Mononuclear cell (primary cell): ENCODE measurements around the gene IFI27L1. TPM values are rescaled to one million over a fixed set of nuclear protein-coding genes. Genes with fewer than 3 reads are reported as not detected.

Experiments
- H3K27me3 ChIP-seq: 2 replicates; pipeline ENCODE4 v1.6.0; 2011; ENCODE audit warnings: low read length, control low read depth; ENCODE audit not compliant: insufficient read depth
- H3K4me1 ChIP-seq: 2 replicates; pipeline ENCODE4 v1.5.1; 2011; ENCODE audit warnings: mild to moderate bottlenecking, low read length, control low read depth; ENCODE audit not compliant: insufficient read depth
- H3K4me3 ChIP-seq: 2 replicates; pipeline ENCODE4 v1.5.1; 2011; ENCODE audit warnings: mild to moderate bottlenecking, low read length, moderate library complexity
- H3K9me3 ChIP-seq: 2 replicates; pipeline ENCODE4 v1.5.1; 2011; ENCODE audit warnings: low read depth, mild to moderate bottlenecking, control low read depth, low read length
- total RNA-seq: library from RNA; depleted of rRNA; stranded (reverse); fragments of >200 nt; gene quantifications from one replicate; pipeline ENCODE4 v1.2.3, GENCODE V29; 2012

The IFI27L1 gene
- total RNA-seq, 1 donor: 1.0 TPM

GRCh38 chr14:94044476-94045091, 36.5 kb upstream of the IFI27L1 start:
- Histone ChIP-seq H3K27me3 (no peaks in the 10 kb centered on the region), H3K4me1 (no peaks in the 10 kb centered on the region), H3K4me3 (no peak overlapping the region), H3K9me3 (no peaks in the 10 kb centered on the region)

- Histone ChIP-seq H3K9me3 (no peaks in the 10 kb centered on the region), H3K27me3 (no peaks in the 10 kb centered on the region), H3K4me1 (no peaks in the 10 kb centered on the region), H3K4me3 (no peak overlapping the region)
Observed at GRCh38 chr14:94045101-94045500, 36.0 kb upstream of the IFI27L1 start.

DNA sequence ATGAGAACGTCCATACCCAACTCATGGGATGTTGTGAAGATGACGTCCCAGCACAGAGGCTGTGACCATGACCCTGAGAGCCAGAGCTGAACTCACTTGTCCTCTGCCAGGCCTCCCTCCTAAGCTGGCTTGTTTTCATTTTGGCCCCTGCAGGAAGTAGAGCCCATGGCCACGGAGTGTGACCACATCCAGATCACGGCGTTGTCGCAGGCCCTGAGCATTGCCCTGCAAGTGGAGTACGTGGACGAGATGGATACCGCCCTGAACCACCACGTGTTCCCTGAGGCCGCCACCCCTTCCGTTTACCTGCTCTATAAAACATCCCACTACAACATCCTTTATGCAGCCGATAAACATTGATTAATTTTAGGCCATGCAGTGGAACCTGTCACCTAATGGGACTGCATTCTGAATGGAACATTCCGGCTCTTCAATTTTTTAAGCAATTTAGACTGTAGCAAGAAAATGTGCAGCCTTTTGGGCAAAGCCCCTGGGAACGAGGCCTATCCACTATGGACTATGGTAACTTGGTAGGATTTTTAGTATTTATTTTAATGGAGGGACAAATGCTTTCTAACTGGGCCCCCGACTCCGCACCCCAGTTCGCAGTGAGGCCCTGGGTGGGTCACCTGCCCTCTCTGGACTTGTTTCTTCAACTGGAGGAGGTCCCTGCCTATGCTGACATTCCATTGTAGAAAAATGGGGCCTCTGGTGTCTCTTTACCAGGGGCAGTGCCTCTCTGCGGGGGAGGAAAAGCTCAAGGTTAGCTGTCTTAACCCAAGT, 35.4 kb upstream of the IFI27L1 start:
- no peaks in the 10 kb centered on the region for H3K9me3 ChIP-seq
- H3K27me3 ChIP-seq: no peaks in the 10 kb centered on the region
- no peak overlapping the region for H3K4me3 ChIP-seq
- H3K4me1 ChIP-seq: no peaks in the 10 kb centered on the region

DNA sequence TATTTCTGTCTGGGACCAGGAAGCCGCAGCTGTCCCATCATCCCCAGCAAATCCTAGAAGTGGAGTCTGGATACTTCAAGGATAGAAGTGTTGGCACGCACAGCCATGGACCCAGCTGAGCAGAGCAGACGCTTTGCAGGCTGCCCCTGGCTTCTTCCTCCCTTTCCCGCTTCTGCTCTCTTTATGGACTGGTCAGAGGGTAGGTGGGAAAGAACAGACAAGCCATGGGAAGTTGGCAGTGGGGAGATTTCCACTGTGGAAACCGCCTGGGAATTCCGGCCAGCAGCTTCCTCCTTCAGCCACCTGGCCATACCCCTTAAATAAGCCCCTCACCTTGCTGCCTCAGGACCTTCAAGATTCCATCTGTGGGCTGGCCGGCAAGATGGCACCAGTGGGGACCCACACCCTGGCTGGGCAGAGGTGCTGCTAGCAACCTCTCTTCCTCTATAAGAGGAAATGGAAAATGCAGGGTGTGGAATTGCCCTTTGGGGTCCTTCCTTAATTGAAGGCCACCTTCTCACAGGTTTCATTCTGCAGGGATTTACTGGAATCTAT, 34.3 kb upstream of the IFI27L1 start:
- H3K4me1 ChIP-seq: no peaks in the 10 kb centered on the region
- H3K27me3 ChIP-seq: no peaks in the 10 kb centered on the region
- H3K9me3 ChIP-seq: no peaks in the 10 kb centered on the region
- no peak overlapping the region for H3K4me3 ChIP-seq

DNA sequence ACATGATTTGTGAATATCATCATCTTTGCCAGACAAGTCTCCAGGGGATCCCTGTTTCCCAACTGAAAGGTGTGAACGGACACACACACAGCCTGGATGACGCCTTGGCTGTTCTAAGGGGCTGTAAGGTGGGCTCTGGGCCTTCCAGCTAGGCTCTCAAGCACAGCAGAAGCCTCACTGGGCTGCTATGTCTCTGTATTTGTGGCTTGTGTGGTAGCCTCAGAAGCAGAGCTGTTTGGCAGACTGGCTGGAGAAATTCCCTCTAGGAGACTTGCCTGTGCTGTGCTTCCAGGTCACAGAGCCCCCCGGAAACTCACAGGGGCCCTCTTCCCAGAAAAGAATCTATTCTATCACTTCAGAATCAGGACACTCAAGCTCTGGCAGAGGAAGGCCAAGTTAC, 33.5 kb upstream of the IFI27L1 start:
- H3K27me3 ChIP-seq: no peaks in the 10 kb centered on the region
- H3K4me3 ChIP-seq: no peak overlapping the region
- H3K4me1 ChIP-seq: no peaks in the 10 kb centered on the region
- no peaks in the 10 kb centered on the region for H3K9me3 ChIP-seq

DNA sequence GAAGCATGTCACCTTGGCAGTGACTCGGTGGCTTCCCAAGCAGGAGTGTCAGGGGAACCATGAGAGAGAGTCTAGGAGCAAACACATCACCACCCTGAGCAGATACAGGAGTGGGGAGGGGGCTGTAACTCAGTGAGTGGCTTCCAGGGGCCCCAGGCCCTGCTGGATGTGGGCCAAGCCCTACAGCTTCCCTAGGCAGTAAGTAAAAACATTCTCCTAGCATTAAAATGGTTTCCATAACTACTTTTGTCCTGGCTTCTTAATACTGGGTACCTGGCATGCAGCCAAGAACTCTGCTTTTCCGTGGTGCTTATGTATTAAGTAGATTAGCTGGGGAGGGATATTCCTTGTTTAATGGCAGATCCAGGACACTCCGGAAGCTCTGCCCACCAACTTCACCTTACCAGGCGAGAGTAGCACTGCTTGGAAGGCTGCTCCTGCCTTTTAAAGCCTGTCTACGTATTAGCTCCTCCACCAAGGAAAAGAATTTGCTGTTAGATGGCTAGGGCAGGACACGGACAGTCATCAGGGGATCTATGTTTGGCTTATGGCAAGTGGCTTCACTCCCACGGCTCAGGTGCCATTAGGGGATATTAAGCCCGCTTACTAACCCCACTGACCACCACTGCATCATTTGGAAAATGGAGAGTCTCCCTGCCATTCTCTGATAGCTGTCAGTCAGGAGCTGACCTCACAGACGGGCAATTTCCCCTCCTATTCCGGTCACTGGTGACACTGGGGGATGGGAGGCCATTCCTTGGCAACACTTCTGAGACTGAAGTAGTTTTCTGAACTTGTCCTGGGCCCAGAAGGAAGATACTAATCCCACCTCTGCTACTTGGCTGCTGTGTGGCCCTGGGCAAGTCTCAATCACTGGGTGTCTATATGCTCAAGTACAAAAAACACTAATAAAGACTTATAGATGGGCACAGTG, 32.2 kb upstream of the IFI27L1 start:
- Histone ChIP-seq H3K4me3 (no peak overlapping the region), H3K9me3 (no peaks in the 10 kb centered on the region), H3K27me3 (no peaks in the 10 kb centered on the region), H3K4me1 (no peaks in the 10 kb centered on the region)

GRCh38 chr14:94049625-94050023, 31.5 kb upstream of the IFI27L1 start:
- no peaks in the 10 kb centered on the region for H3K27me3 ChIP-seq
- no peak overlapping the region for H3K4me3 ChIP-seq
- no peaks in the 10 kb centered on the region for H3K4me1 ChIP-seq
- H3K9me3 ChIP-seq: no peaks in the 10 kb centered on the region

GRCh38 chr14:94050231-94050880, 30.8 kb upstream of the IFI27L1 start:
- Histone ChIP-seq H3K4me3 (no peak overlapping the region), H3K4me1 (no peaks in the 10 kb centered on the region), H3K9me3 (no peaks in the 10 kb centered on the region), H3K27me3 (no peaks in the 10 kb centered on the region)

GRCh38 chr14:94051115-94051514, 30.0 kb upstream of the IFI27L1 start:
- Histone ChIP-seq H3K9me3 (no peaks in the 10 kb centered on the region), H3K4me3 (no peak overlapping the region), H3K27me3 (no peaks in the 10 kb centered on the region), H3K4me1 (no peaks in the 10 kb centered on the region)

GRCh38 chr14:94051779-94052178, 29.3 kb upstream of the IFI27L1 start:
- no peak overlapping the region for H3K4me3 ChIP-seq

DNA sequence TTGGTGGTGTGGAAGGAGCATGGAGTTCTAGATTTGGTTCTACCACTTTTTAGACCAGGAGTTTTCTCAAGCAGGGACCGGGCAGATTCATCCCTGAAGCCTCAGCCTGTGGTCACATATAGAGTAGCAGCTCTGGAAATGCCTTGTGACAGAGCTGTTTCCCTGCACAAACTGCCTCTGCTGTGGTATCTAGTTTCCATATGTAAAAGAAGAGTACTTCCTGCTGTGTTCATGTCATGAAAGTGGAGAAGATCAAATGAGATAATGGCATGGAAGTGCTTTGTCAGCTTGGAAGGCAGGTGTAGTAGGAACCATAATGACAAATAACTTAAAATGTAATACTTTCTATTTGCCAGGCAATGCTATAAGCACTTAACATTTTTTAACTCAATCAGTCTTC, 28.9 kb upstream of the IFI27L1 start:
- no peak overlapping the region for H3K4me3 ChIP-seq

More at GRCh38 chr14:94051779-94052178, 29.3 kb upstream of the IFI27L1 start:
- H3K27me3 ChIP-seq: no peaks in the 10 kb centered on the region
- H3K4me1 ChIP-seq: peaks cover under 1% of the 10 kb centered on the region
- no peaks in the 10 kb centered on the region for H3K9me3 ChIP-seq

GRCh38 chr14:94052662-94053061, 28.4 kb upstream of the IFI27L1 start:
- H3K4me3 ChIP-seq: no peak overlapping the region
- no peaks in the 10 kb centered on the region for H3K27me3 ChIP-seq
- no peaks in the 10 kb centered on the region for H3K9me3 ChIP-seq
- H3K4me1 ChIP-seq: peaks cover 9% of the 10 kb centered on the region

More for the DNA sequence above, 28.9 kb upstream of the IFI27L1 start:
- no peaks in the 10 kb centered on the region for H3K27me3 ChIP-seq
- peaks cover 4% of the 10 kb centered on the region for H3K4me1 ChIP-seq
- no peaks in the 10 kb centered on the region for H3K9me3 ChIP-seq

DNA sequence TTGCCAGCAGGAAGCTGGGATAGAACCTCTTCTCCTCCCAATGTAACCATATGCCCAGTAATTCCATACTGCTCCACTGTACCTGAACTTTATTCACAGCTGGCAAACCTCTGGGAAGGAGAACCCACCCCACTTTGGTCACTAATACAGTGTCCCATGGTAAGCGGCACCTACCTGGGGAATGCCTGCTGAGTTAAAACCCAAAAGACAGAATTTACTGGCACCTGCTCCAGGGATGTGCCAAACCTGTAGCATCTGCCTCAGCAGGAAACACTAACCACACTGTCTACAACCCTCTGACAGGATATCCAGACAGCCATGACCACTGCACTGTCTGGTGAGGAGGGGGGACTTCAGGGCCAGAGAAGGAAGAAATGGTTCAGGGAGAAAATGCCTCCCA, 26.7 kb upstream of the IFI27L1 start:
- H3K9me3 ChIP-seq: no peaks in the 10 kb centered on the region
- peaks cover 19% of the 10 kb centered on the region for H3K4me1 ChIP-seq
- no peaks in the 10 kb centered on the region for H3K27me3 ChIP-seq
- H3K4me3 ChIP-seq: no peak overlapping the region

DNA sequence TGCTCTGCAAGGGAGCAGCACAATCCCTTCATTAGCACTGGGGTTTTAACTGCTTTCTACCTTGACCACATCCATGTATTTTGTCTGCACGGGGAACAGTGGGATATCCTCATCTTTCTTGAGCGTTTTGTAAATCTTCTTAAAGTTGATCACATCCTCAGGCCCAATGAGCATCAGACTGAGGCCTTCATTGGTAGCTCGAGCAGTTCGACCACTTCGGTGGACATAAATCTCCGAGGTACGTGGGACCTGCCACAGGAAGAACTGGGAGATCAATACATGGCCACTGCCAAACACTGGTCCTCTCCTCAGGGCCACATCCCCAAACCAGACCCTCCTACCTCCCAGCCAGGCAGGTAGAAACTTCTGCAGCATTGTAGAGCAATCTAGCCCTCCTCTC, 26.2 kb upstream of the IFI27L1 start:
- H3K27me3 ChIP-seq: no peaks in the 10 kb centered on the region

More for the DNA sequence above, 26.2 kb upstream of the IFI27L1 start:
- Histone ChIP-seq H3K4me1 (peaks cover 19% of the 10 kb centered on the region), H3K9me3 (no peaks in the 10 kb centered on the region), H3K4me3 (no peak overlapping the region)
